ENCODE measurements around the gene GIGYF2. TPM values are rescaled to one million over a fixed set of nuclear protein-coding genes. Genes with fewer than 3 reads are reported as not detected.
A peak's percentile ranks its signal among the peaks of the same experiment; 100 is the strongest.

GIGYF2 gene
- total RNA-seq, 2 experiments from 2014 or later = 52.5 to 55.5 TPM

- ChIA-PET CTCF (no interaction called here), POLR2A (no interaction called here)
- TF ChIP-seq, protein P1, sequence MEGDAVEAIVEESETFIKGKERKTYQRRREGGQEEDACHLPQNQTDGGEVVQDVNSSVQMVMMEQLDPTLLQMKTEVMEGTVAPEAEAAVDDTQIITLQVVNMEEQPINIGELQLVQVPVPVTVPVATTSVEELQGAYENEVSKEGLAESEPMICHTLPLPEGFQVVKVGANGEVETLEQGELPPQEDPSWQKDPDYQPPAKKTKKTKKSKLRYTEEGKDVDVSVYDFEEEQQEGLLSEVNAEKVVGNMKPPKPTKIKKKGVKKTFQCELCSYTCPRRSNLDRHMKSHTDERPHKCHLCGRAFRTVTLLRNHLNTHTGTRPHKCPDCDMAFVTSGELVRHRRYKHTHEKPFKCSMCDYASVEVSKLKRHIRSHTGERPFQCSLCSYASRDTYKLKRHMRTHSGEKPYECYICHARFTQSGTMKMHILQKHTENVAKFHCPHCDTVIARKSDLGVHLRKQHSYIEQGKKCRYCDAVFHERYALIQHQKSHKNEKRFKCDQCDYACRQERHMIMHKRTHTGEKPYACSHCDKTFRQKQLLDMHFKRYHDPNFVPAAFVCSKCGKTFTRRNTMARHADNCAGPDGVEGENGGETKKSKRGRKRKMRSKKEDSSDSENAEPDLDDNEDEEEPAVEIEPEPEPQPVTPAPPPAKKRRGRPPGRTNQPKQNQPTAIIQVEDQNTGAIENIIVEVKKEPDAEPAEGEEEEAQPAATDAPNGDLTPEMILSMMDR (IDR thresholded peaks at IDR 0.05) = no peak
- Mint-ChIP-seq H3K9me3 (no peaks in the 10 kb centered on the region), H3K4me1 (ENCODE audit: low read depth) (no peaks in the 10 kb centered on the region), H3K4me3 (no peak overlapping the region), H3K36me3 (ENCODE audit: low read depth) (no peaks in the 10 kb centered on the region), H3K27me3 (peaks cover 10% of the 10 kb centered on the region), H3K27ac (no peak overlapping the region)
- H3K36me3 ChIP-seq (ENCODE audit: insufficient read depth, low read length) = no peaks in the 10 kb centered on the region
- DNase-seq (no peak), ATAC-seq (ENCODE audit: poor library complexity) (no peak)
- no peaks in the 10 kb centered on the region for H3K4me1 ChIP-seq (ENCODE audit: insufficient read depth, low read length)
- H3K27me3 ChIP-seq (ENCODE audit: control insufficient read depth in 1 of 2, insufficient read depth in 2 of 2, low read length in 2 of 2) = peaks cover 3 to 6% of the 10 kb centered on the region in 2 experiments
- no peak overlapping the region for H3K4me3 ChIP-seq (ENCODE audit: low read length)
- intact Hi-C loops (cut with DNase I, micrococcal nuclease) = no loop called here
- no peak overlapping the region for H3K27ac ChIP-seq (ENCODE audit: low read depth in 1 of 2, low read length in 2 of 2)
- no peaks in the 10 kb centered on the region for H3K9me3 ChIP-seq (ENCODE audit: control insufficient read depth in 1 of 2, insufficient read depth in 1 of 2, low read length in 2 of 2)
Measured at GRCh38 chr2:232886176-232886575, 189.0 kb downstream of the GIGYF2 start.

DNA sequence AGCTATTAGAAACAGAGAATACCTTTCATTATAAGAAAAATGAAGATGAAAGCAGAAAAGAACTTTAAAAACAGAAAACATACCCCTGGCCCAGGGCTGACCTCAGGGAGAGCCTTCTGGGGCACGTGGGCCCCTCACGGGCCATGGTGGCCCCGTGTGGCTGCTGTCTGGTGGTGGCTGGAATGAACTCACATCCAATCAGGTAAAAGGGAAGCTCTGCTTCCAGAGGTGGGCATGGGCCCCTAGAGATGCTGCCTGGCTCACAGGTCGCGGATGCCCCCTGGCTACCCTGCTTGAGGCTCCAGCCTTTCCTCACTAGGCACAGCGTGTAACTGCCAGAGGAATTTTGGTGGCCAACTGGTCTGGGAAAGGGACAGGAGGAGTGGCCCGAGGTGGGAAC lies 189.5 kb downstream of the GIGYF2 start:
- Histone ChIP-seq H3K27me3 (ENCODE audit: control insufficient read depth in 1 of 2, insufficient read depth in 2 of 2, low read length in 2 of 2) (peaks cover 3 to 8% of the 10 kb centered on the region in 2 experiments), H3K36me3 (ENCODE audit: insufficient read depth, low read length) (no peaks in the 10 kb centered on the region), H3K4me3 (ENCODE audit: low read length) (no peak overlapping the region), H3K4me1 (ENCODE audit: insufficient read depth, low read length) (no peaks in the 10 kb centered on the region), H3K9me3 (ENCODE audit: control insufficient read depth in 1 of 2, insufficient read depth in 1 of 2, low read length in 2 of 2) (no peaks in the 10 kb centered on the region), H3K27ac (ENCODE audit: low read depth in 1 of 2, low read length in 2 of 2) (no peak overlapping the region)
- Mint-ChIP-seq H3K27ac (no peak overlapping the region), H3K9me3 (no peaks in the 10 kb centered on the region), H3K27me3 (peaks cover 10% of the 10 kb centered on the region), H3K4me3 (no peak overlapping the region), H3K36me3 (ENCODE audit: low read depth) (no peaks in the 10 kb centered on the region), H3K4me1 (ENCODE audit: low read depth) (no peaks in the 10 kb centered on the region)
- ATAC-seq (ENCODE audit: poor library complexity) (no peak), DNase-seq (no peak)
- TF ChIP-seq, protein P1 (IDR thresholded peaks at IDR 0.05) = no peak
- intact Hi-C loops (cut with DNase I, micrococcal nuclease) = no loop called here
- CTCF ChIA-PET = no interaction called here
- POLR2A ChIA-PET = no interaction called here

GRCh38 chr2:232887171-232887850 lies 190.2 kb downstream of the GIGYF2 start:
- H3K27ac ChIP-seq (ENCODE audit: low read depth in 1 of 2, low read length in 2 of 2) = no peak overlapping the region
- H3K36me3 ChIP-seq (ENCODE audit: insufficient read depth, low read length) = no peaks in the 10 kb centered on the region
- ChIA-PET POLR2A (no interaction called here), CTCF (no interaction called here)
- H3K36me3 Mint-ChIP-seq (ENCODE audit: low read depth) = no peaks in the 10 kb centered on the region
- peaks cover 3 to 12% of the 10 kb centered on the region in 2 experiments for H3K27me3 ChIP-seq (ENCODE audit: control insufficient read depth in 1 of 2, insufficient read depth in 2 of 2, low read length in 2 of 2)
- no peaks in the 10 kb centered on the region for H3K4me1 ChIP-seq (ENCODE audit: insufficient read depth, low read length)
- intact Hi-C loops (cut with DNase I, micrococcal nuclease) = no loop called here
- H3K4me1 Mint-ChIP-seq (ENCODE audit: low read depth) = no peaks in the 10 kb centered on the region
- no peak overlapping the region for H3K4me3 ChIP-seq (ENCODE audit: low read length)
- no peak overlapping the region for H3K27ac Mint-ChIP-seq
- H3K27me3 Mint-ChIP-seq = peaks cover 14% of the 10 kb centered on the region
- peak in 1 of 14 experiments; percentile 1 for DNase-seq
- no peaks in the 10 kb centered on the region for H3K9me3 Mint-ChIP-seq
- TF ChIP-seq, protein P1 (IDR thresholded peaks at IDR 0.05) = no peak
- H3K4me3 Mint-ChIP-seq = no peak overlapping the region
- H3K9me3 ChIP-seq (ENCODE audit: control insufficient read depth in 1 of 2, insufficient read depth in 1 of 2, low read length in 2 of 2) = no peaks in the 10 kb centered on the region
- no peak for ATAC-seq (ENCODE audit: poor library complexity)

Measured in CD4-positive, alpha-beta T cell (primary cell).